BLaER1 treated with 17β-estradiol and CSF1 and Interleukin-3, amounts not matched to agents 10 nM and 100 nM (cell line): ENCODE results near the gene LIMS1.

Experiments used
- H3K27ac ChIP-seq, 11 experiments: shearing (Covaris generic); formaldehyde crosslinking; 2 replicates each; pipeline ENCODE4 v1.8.1; 2022
- H3K27me3 ChIP-seq, 11 experiments: shearing (Covaris generic); formaldehyde crosslinking; 2 replicates each; pipeline ENCODE4 v1.8.1; 2022
- H3K36me3 ChIP-seq, 11 experiments: shearing (Covaris generic); formaldehyde crosslinking; 2 replicates each; pipeline ENCODE4 v1.8.1; 2022
- H3K4me1 ChIP-seq, 10 experiments: shearing (Covaris generic); formaldehyde crosslinking; 2 replicates each; pipeline ENCODE4 v1.8.1; 2022
- H3K4me2 ChIP-seq, 11 experiments: shearing (Covaris generic); formaldehyde crosslinking; 2 replicates each; pipeline ENCODE4 v1.8.1; 2022
- H3K4me3 ChIP-seq, 10 experiments: shearing (Covaris generic); formaldehyde crosslinking; 2 replicates each; pipeline ENCODE4 v1.8.1; 2022
- H3K9ac ChIP-seq, 11 experiments: shearing (Covaris generic); formaldehyde crosslinking; 2 replicates each; pipeline ENCODE4 v1.8.1; 2022
- H3K9me3 ChIP-seq, 11 experiments: shearing (Covaris generic); formaldehyde crosslinking; replicated peaks in 1 of 11; 2 replicates each; pipeline ENCODE4 v1.8.1; 2022
- H4K20me1 ChIP-seq, 11 experiments: shearing (Covaris generic); formaldehyde crosslinking; 2 replicates each; pipeline ENCODE4 v1.8.1; 2022
- Cebpa-rat ChIP-seq, 11 experiments: shearing (Covaris generic); IDR thresholded peaks; 2 replicates each; pipeline ENCODE4 v1.8.1; 2022

LIMS1 gene

GRCh38 chr2:108587621-108588020 lies 53.4 kb downstream of the LIMS1 start:
- Histone ChIP-seq H3K9ac (peak overlapping the region in 7 of 11 experiments; percentile 18 to 77 (median 53); a peak in 7 of 22 replicates), H3K9me3 (0 out of 22 replicates have a peak, but pooled peaks cover 0 to 3% (median 0%) of the 10 kb centered on the region in 11 experiments), H3K27ac (peak overlapping the region; percentile 2 to 86 (median 64); a peak in 17 of 22 replicates), H3K27me3 (no peaks in the 10 kb centered on the region), H3K4me2 (peak overlapping the region in 10 of 11 experiments; percentile 26 to 92 (median 72); a peak in 20 of 22 replicates), H4K20me1 (peaks cover 0 to 78% (median 13%) of the 10 kb centered on the region in 11 experiments; a peak in 14 of 22 replicates), H3K36me3 (0 out of 22 replicates have a peak, but pooled peaks cover 0 to 3% (median 0%) of the 10 kb centered on the region in 11 experiments), H3K4me3 (no peak overlapping the region), H3K4me1 (peaks cover 30 to 89% (median 54%) of the 10 kb centered on the region in 10 experiments)
- TF ChIP-seq Cebpa-rat (IDR thresholded peaks at IDR 0.05) = no peak

DNA sequence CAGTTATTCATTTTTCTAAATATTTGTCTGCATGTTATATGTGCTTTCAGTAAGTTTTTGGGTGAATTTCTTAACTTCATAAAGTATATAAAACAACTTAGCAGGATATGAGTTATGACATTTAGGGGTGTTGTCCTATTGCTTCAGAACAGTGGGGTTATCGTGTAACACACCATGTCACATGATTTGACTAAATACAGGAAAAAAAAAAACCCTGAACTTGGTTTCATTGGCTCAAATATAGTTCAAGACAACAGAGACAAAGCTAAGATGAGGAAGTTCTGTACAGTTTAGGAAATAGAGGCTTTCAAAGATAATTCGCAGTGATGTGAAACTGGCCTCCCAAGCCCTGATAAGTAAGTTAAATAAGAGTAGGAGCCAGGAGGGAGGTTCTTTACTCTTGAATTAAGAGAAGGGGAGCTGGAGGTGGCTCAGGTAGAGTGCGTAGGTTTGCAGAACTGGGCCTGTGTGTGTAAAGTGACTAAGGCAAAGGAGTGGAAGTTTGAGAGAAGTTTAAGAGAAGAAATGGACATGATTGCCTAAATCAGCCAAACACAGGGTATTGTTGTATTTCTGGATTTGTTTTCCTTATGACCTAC lies 53.9 kb downstream of the LIMS1 start:
- peak overlapping the region; percentile 21 to 92 (median 72); a peak in 21 of 22 replicates for H3K4me2 ChIP-seq
- peak overlapping the region in 10 of 11 experiments; percentile 2 to 86 (median 66); a peak in 18 of 22 replicates for H3K27ac ChIP-seq
- H4K20me1 ChIP-seq = peaks cover 0 to 78% (median 13%) of the 10 kb centered on the region in 11 experiments; a peak in 15 of 22 replicates
- H3K27me3 ChIP-seq = no peaks in the 10 kb centered on the region
- peak overlapping the region in 4 of 10 experiments; percentile 50 to 58 (median 54); a peak in 7 of 20 replicates for H3K4me3 ChIP-seq
- peak overlapping the region in 6 of 11 experiments; percentile 35 to 77 (median 72); a peak in 10 of 22 replicates for H3K9ac ChIP-seq
- 0 out of 22 replicates have a peak, but pooled peaks cover 0 to 3% (median 0%) of the 10 kb centered on the region in 11 experiments for H3K9me3 ChIP-seq
- 0 out of 22 replicates have a peak, but pooled peaks cover 0 to 3% (median 0%) of the 10 kb centered on the region in 11 experiments for H3K36me3 ChIP-seq
- H3K4me1 ChIP-seq = peaks cover 31 to 95% (median 59%) of the 10 kb centered on the region in 10 experiments
- 0 out of 22 replicates have a peak, but pooled peaks of 1 of the 11 experiments have one; percentile 11 for TF ChIP-seq Cebpa-rat (IDR thresholded peaks at IDR 0.05)

- Histone ChIP-seq H3K4me2 (peak overlapping the region in 5 of 11 experiments; percentile 76 to 92 (median 89); a peak in 7 of 22 replicates), H4K20me1 (peaks cover 0 to 73% (median 16%) of the 10 kb centered on the region in 11 experiments; a peak in 11 of 22 replicates), H3K9ac (peak overlapping the region in 3 of 11 experiments; percentile 72 to 77 (median 77); a peak in 5 of 22 replicates), H3K27me3 (no peaks in the 10 kb centered on the region), H3K4me1 (peaks cover 39 to 100% (median 66%) of the 10 kb centered on the region in 10 experiments), H3K36me3 (0 out of 22 replicates have a peak, but pooled peaks cover 0 to 3% (median 0%) of the 10 kb centered on the region in 11 experiments), H3K27ac (peak overlapping the region in 4 of 11 experiments; percentile 68 to 86 (median 85); a peak in 6 of 22 replicates), H3K4me3 (peak overlapping the region in 3 of 10 experiments; percentile 52 to 58 (median 57); a peak in 6 of 20 replicates), H3K9me3 (0 out of 22 replicates have a peak, but pooled peaks cover 0 to 3% (median 0%) of the 10 kb centered on the region in 11 experiments)
- TF ChIP-seq Cebpa-rat (IDR thresholded peaks at IDR 0.05) = no peak
These were observed 55.1 kb downstream of the LIMS1 start for GRCh38 chr2:108589372-108589771.

DNA sequence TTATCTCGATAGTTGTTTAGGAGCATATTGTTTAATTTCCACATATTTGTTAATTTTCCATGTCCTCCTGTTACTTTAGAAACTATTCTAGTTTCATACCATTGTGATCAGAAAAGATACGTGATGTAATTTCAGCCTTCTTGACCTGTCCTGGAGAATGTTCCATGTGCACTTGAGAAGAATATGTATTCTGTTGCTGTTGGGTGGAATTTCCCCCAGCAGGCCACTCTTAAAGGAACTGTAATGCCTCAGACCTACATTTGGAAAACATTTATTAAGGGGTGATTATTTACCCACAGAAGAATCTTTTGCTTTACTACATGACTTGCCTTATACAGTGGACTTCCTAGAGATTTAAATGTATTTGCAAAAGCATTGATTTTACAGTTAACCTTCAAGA lies 55.5 kb downstream of the LIMS1 start:
- no peak for TF ChIP-seq Cebpa-rat (IDR thresholded peaks at IDR 0.05)
- peak overlapping the region in 3 of 10 experiments; percentile 52 to 58 (median 57); a peak in 6 of 20 replicates for H3K4me3 ChIP-seq
- H3K27ac ChIP-seq = peak overlapping the region in 3 of 11 experiments; percentile 9 to 86 (median 84); a peak in 4 of 22 replicates
- peaks cover 39 to 100% (median 66%) of the 10 kb centered on the region in 10 experiments for H3K4me1 ChIP-seq
- 0 out of 22 replicates have a peak, but pooled peaks cover 0 to 3% (median 0%) of the 10 kb centered on the region in 11 experiments for H3K36me3 ChIP-seq
- H3K4me2 ChIP-seq = peak overlapping the region in 4 of 11 experiments; percentile 79 to 92 (median 90); a peak in 8 of 22 replicates
- peaks cover 0 to 73% (median 12%) of the 10 kb centered on the region in 11 experiments; a peak in 12 of 22 replicates for H4K20me1 ChIP-seq
- H3K27me3 ChIP-seq = no peaks in the 10 kb centered on the region
- H3K9me3 ChIP-seq = 0 out of 22 replicates have a peak, but pooled peaks cover 0 to 3% (median 0%) of the 10 kb centered on the region in 11 experiments
- peak overlapping the region in 3 of 11 experiments; percentile 14 to 72 (median 47); a peak in 4 of 22 replicates for H3K9ac ChIP-seq

DNA sequence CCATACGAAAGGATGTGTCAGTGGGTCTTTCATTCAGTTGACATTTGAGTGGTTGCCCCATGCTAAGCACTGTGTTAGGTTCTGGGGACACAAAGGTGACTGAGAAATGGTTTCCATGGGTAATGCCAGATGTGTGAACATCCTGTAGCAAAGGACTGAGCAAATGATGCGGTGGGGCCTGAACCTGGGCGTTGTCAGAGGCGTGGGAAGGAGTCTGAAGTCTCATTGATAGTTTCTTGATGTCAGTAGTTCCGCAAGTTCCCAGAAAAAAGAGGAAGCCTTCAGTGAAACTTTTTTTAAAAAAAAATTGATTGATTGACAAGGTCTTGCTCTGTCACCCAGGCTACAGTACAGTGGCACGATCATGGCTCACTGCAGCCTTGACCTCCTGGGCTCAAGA lies 56.9 kb downstream of the LIMS1 start:
- no peak overlapping the region; a peak in 1 of 22 replicates for H3K9ac ChIP-seq
- no peak for TF ChIP-seq Cebpa-rat (IDR thresholded peaks at IDR 0.05)
- H3K27me3 ChIP-seq = no peaks in the 10 kb centered on the region
- H4K20me1 ChIP-seq = peaks cover 0 to 68% (median 6%) of the 10 kb centered on the region in 11 experiments; a peak in 12 of 22 replicates
- 0 out of 22 replicates have a peak, but pooled peaks cover 0 to 3% (median 0%) of the 10 kb centered on the region in 11 experiments for H3K36me3 ChIP-seq
- H3K4me2 ChIP-seq = peak overlapping the region in 9 of 11 experiments; percentile 8 to 92 (median 31); a peak in 14 of 22 replicates
- H3K27ac ChIP-seq = peak overlapping the region in 4 of 11 experiments; percentile 7 to 45 (median 38); a peak in 8 of 22 replicates
- H3K4me1 ChIP-seq = peaks cover 44 to 100% (median 71%) of the 10 kb centered on the region in 10 experiments
- 0 out of 22 replicates have a peak, but pooled peaks cover 0 to 3% (median 0%) of the 10 kb centered on the region in 11 experiments for H3K9me3 ChIP-seq
- peak overlapping the region in 2 of 10 experiments; percentile 57 to 58; a peak in 1 of 20 replicates for H3K4me3 ChIP-seq

GRCh38 chr2:108593547-108594098 lies 59.4 kb downstream of the LIMS1 start:
- Histone ChIP-seq H3K27ac (peak overlapping the region in 10 of 11 experiments; percentile 8 to 89 (median 75); a peak in 18 of 22 replicates), H3K4me3 (peak overlapping the region in 4 of 10 experiments; percentile 1 to 17 (median 5); a peak in 3 of 20 replicates), H3K4me2 (peak overlapping the region; percentile 65 to 92 (median 79)), H3K9ac (peak overlapping the region in 8 of 11 experiments; percentile 36 to 76 (median 62); a peak in 12 of 22 replicates), H4K20me1 (peaks cover 0 to 56% (median 4%) of the 10 kb centered on the region in 11 experiments; a peak in 12 of 22 replicates), H3K4me1 (peaks cover 39 to 95% (median 59%) of the 10 kb centered on the region in 10 experiments), H3K36me3 (0 out of 22 replicates have a peak, but pooled peaks cover 0 to 3% (median 0%) of the 10 kb centered on the region in 11 experiments), H3K9me3 (0 out of 22 replicates have a peak, but pooled peaks cover 0 to 3% (median 0%) of the 10 kb centered on the region in 11 experiments), H3K27me3 (no peaks in the 10 kb centered on the region)
- TF ChIP-seq Cebpa-rat (IDR thresholded peaks at IDR 0.05) = no peak

DNA sequence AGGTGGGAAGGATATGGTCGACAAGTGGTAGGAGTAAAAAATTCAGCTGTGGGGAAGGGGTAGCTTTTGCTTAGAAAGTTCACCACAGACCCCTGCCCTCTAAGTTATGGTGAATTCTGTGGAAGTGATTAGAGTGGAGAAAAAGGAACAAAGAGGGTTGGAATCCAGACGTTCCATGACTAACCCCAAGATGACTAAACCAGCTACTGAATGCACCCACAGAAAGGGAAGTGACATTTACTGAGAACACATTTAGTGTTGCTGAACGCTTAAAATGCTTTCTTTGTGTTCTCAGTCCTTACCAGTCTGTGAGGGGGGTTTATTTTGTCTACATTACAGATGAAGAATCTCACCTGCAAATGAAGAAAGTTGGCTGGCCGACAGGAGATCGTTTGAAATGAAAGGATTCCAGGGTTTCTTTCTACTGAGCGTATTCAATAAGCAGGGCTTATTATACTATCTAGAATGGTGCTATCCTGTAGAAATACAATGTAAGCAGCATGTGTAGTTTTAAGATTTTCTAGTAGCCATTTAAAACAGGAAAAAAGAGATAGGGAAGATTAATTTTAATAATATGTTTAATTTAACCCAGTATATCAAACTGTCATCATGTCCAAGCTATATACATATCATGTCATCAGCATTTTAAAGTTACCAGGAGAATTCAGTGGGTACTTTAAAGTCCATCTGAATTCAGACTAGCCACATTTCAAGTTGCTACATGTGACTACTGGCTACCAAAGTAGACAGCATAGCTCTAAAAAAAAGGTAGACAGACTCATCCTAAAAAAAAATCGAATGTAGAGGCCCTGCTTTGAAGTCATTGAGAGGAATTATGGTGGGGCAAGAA lies 60.1 kb downstream of the LIMS1 start:
- peaks cover 0 to 3% (median 0%) of the 10 kb centered on the region in 11 experiments; a peak in 1 of 22 replicates for H3K9me3 ChIP-seq
- peak overlapping the region; percentile 65 to 92 (median 80) for H3K4me2 ChIP-seq
- peaks cover 0 to 55% (median 4%) of the 10 kb centered on the region in 11 experiments; a peak in 10 of 22 replicates for H4K20me1 ChIP-seq
- H3K4me1 ChIP-seq = peaks cover 39 to 87% (median 56%) of the 10 kb centered on the region in 10 experiments
- no peak for TF ChIP-seq Cebpa-rat (IDR thresholded peaks at IDR 0.05)
- peak overlapping the region; percentile 8 to 89 (median 72); a peak in 20 of 22 replicates for H3K27ac ChIP-seq
- peak overlapping the region in 9 of 11 experiments; percentile 36 to 76 (median 62); a peak in 16 of 22 replicates for H3K9ac ChIP-seq
- H3K36me3 ChIP-seq = 0 out of 22 replicates have a peak, but pooled peaks cover 0 to 3% (median 0%) of the 10 kb centered on the region in 11 experiments
- H3K4me3 ChIP-seq = peak overlapping the region in 4 of 10 experiments; percentile 5 to 25 (median 20); a peak in 4 of 20 replicates
- H3K27me3 ChIP-seq = no peaks in the 10 kb centered on the region
